Liver (tissue), 9 donors: ENCODE measurements around the gene ABHD12. TPM values are rescaled to one million over a fixed set of nuclear protein-coding genes. Genes with fewer than 3 reads are reported as not detected.

ENCODE experiments used
- DNase-seq: peaks from one replicate; pipeline ENCODE4 v3.0.0-alpha.2; 2017; ENCODE audit warnings: low spot score
- H3K27ac ChIP-seq, 2 donors: one replicate each; pipeline ENCODE4 v1.7.0; 2013; ENCODE audit warnings: inconsistent platforms in 2 of 2, low read length in 2 of 2, control low read depth in 1 of 2, low read depth in 1 of 2, mild to moderate bottlenecking in 1 of 2
- H3K27me3 ChIP-seq, 4 donors: one replicate each; pipeline versions ENCODE4 v1.6.1 to v1.7.0; 2013; ENCODE audit warnings: low read length in 3 of 4, inconsistent platforms in 1 of 4, mild to moderate bottlenecking in 1 of 4, moderate library complexity in 1 of 4; ENCODE audit not compliant: control insufficient read depth in 4 of 4, insufficient read depth in 4 of 4
- H3K36me3 ChIP-seq, 4 donors: one replicate each; pipeline versions ENCODE4 v1.6.1 to v1.7.0; 2013; ENCODE audit warnings: low read length in 3 of 4, mild to moderate bottlenecking in 3 of 4, low read depth in 1 of 4, moderate library complexity in 1 of 4; ENCODE audit not compliant: control insufficient read depth in 4 of 4, insufficient read depth in 3 of 4
- H3K4me1 ChIP-seq, 4 donors: one replicate each; pipeline versions ENCODE4 v1.6.1 to v1.7.0; 2013; ENCODE audit warnings: low read length in 3 of 4, mild to moderate bottlenecking in 3 of 4, moderate library complexity in 1 of 4; ENCODE audit not compliant: control insufficient read depth in 4 of 4, insufficient read depth in 4 of 4
- H3K4me3 ChIP-seq, 3 donors: one replicate each; pipeline versions ENCODE4 v1.6.1 to v1.7.0; 2013; ENCODE audit warnings: low read length in 3 of 3, control low read depth in 1 of 3, low read depth in 1 of 3, mild to moderate bottlenecking in 1 of 3
- H3K9ac ChIP-seq, 2 donors: one replicate each; pipeline ENCODE4 v1.7.0; 2013; ENCODE audit warnings: low read length in 2 of 2, mild to moderate bottlenecking in 2 of 2, moderate library complexity in 2 of 2, control low read depth in 1 of 2, low read depth in 1 of 2
- H3K9me3 ChIP-seq, 4 donors: one replicate each; pipeline versions ENCODE4 v1.6.1 to v1.7.0; 2013; ENCODE audit warnings: low read length in 3 of 4; ENCODE audit not compliant: control insufficient read depth in 4 of 4
- EGR1 ChIP-seq, 2 donors: IDR thresholded peaks; 2 replicates each; pipeline ENCODE4 v1.6.1; 2016 to 2018; ENCODE audit warnings: antibody characterized with exemption in 2 of 2, low read depth in 2 of 2
- FOXA1 ChIP-seq: IDR thresholded peaks from 2 replicates; pipeline ENCODE4 v1.6.1; 2016; ENCODE audit warnings: antibody characterized with exemption
- FOXA2 ChIP-seq: IDR thresholded peaks from 2 replicates; pipeline ENCODE4 v1.6.1; 2016; ENCODE audit warnings: antibody characterized with exemption
- GABPA ChIP-seq, 2 donors: IDR thresholded peaks in 1 of 2; conservative IDR thresholded peaks in 1 of 2; 2 replicates each; pipeline ENCODE4 v1.6.1; 2016; ENCODE audit warnings: antibody characterized with exemption in 2 of 2, mild to moderate bottlenecking in 1 of 2, moderate library complexity in 1 of 2
- HNF4A ChIP-seq, 2 donors: conservative IDR thresholded peaks; 2 replicates each; pipeline ENCODE4 v1.6.1; 2016; ENCODE audit warnings: antibody characterized with exemption in 2 of 2, mild to moderate bottlenecking in 2 of 2
- HNF4G ChIP-seq: IDR thresholded peaks from 2 replicates; pipeline ENCODE4 v1.6.1; 2016; ENCODE audit warnings: antibody characterized with exemption
- JUND ChIP-seq, 2 donors: IDR thresholded peaks; 2 replicates each; pipeline ENCODE4 v1.6.1; 2016; ENCODE audit warnings: antibody characterized with exemption in 2 of 2
- MAX ChIP-seq: IDR thresholded peaks from 2 replicates; pipeline ENCODE4 v1.6.1; 2016; ENCODE audit warnings: antibody characterized with exemption
- NR2F2 ChIP-seq: IDR thresholded peaks from 2 replicates; pipeline ENCODE4 v1.6.1; 2016; ENCODE audit warnings: antibody characterized with exemption
- RAD21 ChIP-seq, 2 donors: IDR thresholded peaks; 2 replicates each; pipeline ENCODE4 v1.6.1; 2016; ENCODE audit warnings: antibody characterized with exemption in 2 of 2, mild to moderate bottlenecking in 2 of 2
- RXRA ChIP-seq, 2 donors: IDR thresholded peaks; 2 replicates each; pipeline ENCODE4 v1.6.1; 2017 to 2018; ENCODE audit warnings: antibody characterized with exemption in 2 of 2, mild to moderate bottlenecking in 1 of 2
- SP1 ChIP-seq: IDR thresholded peaks from 2 replicates; pipeline ENCODE4 v1.6.1; 2018; ENCODE audit warnings: antibody characterized with exemption, mild to moderate bottlenecking
- TAF1 ChIP-seq: conservative IDR thresholded peaks from 2 replicates; pipeline ENCODE4 v1.6.1; 2016; ENCODE audit warnings: antibody characterized with exemption, mild to moderate bottlenecking
- YY1 ChIP-seq: IDR thresholded peaks from 2 replicates; pipeline ENCODE4 v1.6.1; 2016; ENCODE audit warnings: antibody characterized with exemption, mild to moderate bottlenecking
- ZBTB33 ChIP-seq: IDR thresholded peaks from 2 replicates; pipeline ENCODE4 v1.6.1; 2016; ENCODE audit warnings: antibody characterized with exemption
- WGBS: extraction: QIAGEN DNeasy Blood & Tissue Kit; methylation state at CpG from one replicate; pipeline ENCODE4 v1.1.7; 2013; 5-methylcytosine and 5-hydroxymethylcytosine counted together
- polyA plus RNA-seq, 2 donors: library from polyadenylated mRNA; stranded (reverse) in 1 of 2; unstranded in 1 of 2; fragments of 200-250 nt in 1 of 2; fragments of >200 nt in 1 of 2; fragmentation: Nextera tagmentation in 1 of 2; extraction: Ambion mirVana in 1 of 2; gene quantifications; one replicate each; pipeline versions ENCODE4 v1.2.1 to v1.2.3, GENCODE V29; 2013 to 2015
- total RNA-seq, 2 donors: library from RNA; depleted of rRNA; stranded (reverse); fragments of >200 nt; gene quantifications; one replicate each; pipeline ENCODE4 v1.2.3, GENCODE V29; 2014
- TF ChIP-seq, protein P1 (sequence below): IDR thresholded peaks from 2 replicates; pipeline ENCODE4 v1.6.1; 2016; ENCODE audit warnings: antibody characterized with exemption, mild to moderate bottlenecking
- TF ChIP-seq, protein P2 (sequence below): fragments of 150-350 bp; IDR thresholded peaks from 2 replicates; pipeline ENCODE4 v1.5.1; 2017; ENCODE audit warnings: improper control_type of control experiment, low read depth, low read length; ENCODE audit not compliant: missing input control
- TF ChIP-seq, protein P3 (sequence below): IDR thresholded peaks from 2 replicates; pipeline ENCODE4 v1.6.1; 2016; ENCODE audit warnings: antibody characterized with exemption
- donor health status: healthy.
- donor health status: healthy.
- donor health status: healthy.
- donor health status: healthy.
- donor health status: healthy.

Gene ABHD12
- total and polyA plus RNA-seq, 4 donors = 11.1 to 15.4 (median 12.9) TPM

DNA sequence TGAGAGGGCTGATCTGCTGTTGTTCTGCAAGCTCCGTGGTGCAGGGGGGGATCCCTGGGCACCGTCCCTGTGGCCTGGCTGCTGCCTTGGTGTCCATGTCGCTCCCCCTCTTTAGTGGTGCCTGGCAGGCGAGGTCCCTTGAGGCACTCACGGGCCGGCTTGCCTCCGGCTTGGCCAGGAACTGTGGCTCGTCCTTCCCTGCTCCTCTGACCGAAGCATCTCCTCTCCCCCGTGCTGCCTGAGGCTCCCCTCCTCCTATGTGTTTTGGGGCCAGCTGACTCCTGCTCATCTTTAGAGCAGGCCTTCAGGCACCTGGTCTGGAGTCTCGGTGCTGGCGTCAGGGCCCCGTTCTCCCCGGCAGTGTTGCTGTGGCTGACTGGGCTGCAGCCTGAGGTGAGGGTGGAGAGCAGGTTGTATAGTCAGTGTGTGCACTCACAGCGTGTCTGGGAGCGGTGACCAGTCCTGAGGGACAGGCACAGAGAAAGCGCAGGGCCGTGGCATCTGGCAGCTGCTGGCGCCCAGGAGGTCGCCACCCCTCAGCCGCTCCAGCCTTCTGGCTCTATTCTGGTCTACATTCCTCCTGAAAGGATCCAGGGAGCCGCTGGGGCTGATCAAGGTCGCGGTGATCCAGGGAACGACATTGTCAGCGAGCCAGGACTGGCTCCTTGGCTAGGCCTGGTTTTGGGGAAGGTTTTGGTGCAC lies 99.1 kb downstream of the ABHD12 start:
- Histone ChIP-seq H3K36me3 (peaks cover 0 to 12% (median 1%) of the 10 kb centered on the region in 4 donors), H3K27ac (no peak overlapping the region), H3K27me3 (no peaks in the 10 kb centered on the region), H3K4me3 (no peak overlapping the region), H3K9me3 (no peaks in the 10 kb centered on the region), H3K4me1 (peaks cover 0 to 4% (median 0%) of the 10 kb centered on the region in 4 donors), H3K9ac (no peak overlapping the region)
- 96% methylated on average over 26 of the region's 26 CpGs for WGBS
- DNase-seq = no peak
- no peak for TF ChIP-seq HNF4A (conservative IDR thresholded peaks at IDR 0.05)
- TF ChIP-seq ZBTB33 = no peak
- TF ChIP-seq GABPA (IDR thresholded peaks at IDR 0.05 in 1 of 2, conservative IDR thresholded peaks at IDR 0.05 in 1 of 2) = no peak
- TF ChIP-seq, protein P1, sequence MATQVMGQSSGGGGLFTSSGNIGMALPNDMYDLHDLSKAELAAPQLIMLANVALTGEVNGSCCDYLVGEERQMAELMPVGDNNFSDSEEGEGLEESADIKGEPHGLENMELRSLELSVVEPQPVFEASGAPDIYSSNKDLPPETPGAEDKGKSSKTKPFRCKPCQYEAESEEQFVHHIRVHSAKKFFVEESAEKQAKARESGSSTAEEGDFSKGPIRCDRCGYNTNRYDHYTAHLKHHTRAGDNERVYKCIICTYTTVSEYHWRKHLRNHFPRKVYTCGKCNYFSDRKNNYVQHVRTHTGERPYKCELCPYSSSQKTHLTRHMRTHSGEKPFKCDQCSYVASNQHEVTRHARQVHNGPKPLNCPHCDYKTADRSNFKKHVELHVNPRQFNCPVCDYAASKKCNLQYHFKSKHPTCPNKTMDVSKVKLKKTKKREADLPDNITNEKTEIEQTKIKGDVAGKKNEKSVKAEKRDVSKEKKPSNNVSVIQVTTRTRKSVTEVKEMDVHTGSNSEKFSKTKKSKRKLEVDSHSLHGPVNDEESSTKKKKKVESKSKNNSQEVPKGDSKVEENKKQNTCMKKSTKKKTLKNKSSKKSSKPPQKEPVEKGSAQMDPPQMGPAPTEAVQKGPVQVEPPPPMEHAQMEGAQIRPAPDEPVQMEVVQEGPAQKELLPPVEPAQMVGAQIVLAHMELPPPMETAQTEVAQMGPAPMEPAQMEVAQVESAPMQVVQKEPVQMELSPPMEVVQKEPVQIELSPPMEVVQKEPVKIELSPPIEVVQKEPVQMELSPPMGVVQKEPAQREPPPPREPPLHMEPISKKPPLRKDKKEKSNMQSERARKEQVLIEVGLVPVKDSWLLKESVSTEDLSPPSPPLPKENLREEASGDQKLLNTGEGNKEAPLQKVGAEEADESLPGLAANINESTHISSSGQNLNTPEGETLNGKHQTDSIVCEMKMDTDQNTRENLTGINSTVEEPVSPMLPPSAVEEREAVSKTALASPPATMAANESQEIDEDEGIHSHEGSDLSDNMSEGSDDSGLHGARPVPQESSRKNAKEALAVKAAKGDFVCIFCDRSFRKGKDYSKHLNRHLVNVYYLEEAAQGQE = no peak
- TF ChIP-seq, protein P2, sequence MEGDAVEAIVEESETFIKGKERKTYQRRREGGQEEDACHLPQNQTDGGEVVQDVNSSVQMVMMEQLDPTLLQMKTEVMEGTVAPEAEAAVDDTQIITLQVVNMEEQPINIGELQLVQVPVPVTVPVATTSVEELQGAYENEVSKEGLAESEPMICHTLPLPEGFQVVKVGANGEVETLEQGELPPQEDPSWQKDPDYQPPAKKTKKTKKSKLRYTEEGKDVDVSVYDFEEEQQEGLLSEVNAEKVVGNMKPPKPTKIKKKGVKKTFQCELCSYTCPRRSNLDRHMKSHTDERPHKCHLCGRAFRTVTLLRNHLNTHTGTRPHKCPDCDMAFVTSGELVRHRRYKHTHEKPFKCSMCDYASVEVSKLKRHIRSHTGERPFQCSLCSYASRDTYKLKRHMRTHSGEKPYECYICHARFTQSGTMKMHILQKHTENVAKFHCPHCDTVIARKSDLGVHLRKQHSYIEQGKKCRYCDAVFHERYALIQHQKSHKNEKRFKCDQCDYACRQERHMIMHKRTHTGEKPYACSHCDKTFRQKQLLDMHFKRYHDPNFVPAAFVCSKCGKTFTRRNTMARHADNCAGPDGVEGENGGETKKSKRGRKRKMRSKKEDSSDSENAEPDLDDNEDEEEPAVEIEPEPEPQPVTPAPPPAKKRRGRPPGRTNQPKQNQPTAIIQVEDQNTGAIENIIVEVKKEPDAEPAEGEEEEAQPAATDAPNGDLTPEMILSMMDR = no peak
- TF ChIP-seq MAX = no peak
- TF ChIP-seq NR2F2 = no peak
- TF ChIP-seq FOXA1 = no peak
- TF ChIP-seq FOXA2 = no peak
- no peak for TF ChIP-seq HNF4G
- TF ChIP-seq SP1 = no peak
- no peak for TF ChIP-seq RAD21 (IDR thresholded peaks at IDR 0.05)
- no peak for TF ChIP-seq YY1
- no peak for TF ChIP-seq TAF1
- no peak for TF ChIP-seq EGR1 (IDR thresholded peaks at IDR 0.05; ENCODE audit: low read depth in 2 of 2)
- no peak for TF ChIP-seq RXRA (IDR thresholded peaks at IDR 0.05)
- TF ChIP-seq, protein P3, sequence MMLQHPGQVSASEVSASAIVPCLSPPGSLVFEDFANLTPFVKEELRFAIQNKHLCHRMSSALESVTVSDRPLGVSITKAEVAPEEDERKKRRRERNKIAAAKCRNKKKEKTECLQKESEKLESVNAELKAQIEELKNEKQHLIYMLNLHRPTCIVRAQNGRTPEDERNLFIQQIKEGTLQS = no peak
- TF ChIP-seq JUND (IDR thresholded peaks at IDR 0.05) = no peak
